GM23248 (cell line): ENCODE results near the gene DIP2C. TPM values are rescaled to one million over a fixed set of nuclear protein-coding genes. Genes with fewer than 3 reads are reported as not detected.

Experiments used
- DNase-seq: peaks from one replicate; pipeline ENCODE4 v3.0.0-alpha.2; 2015
- H2AFZ ChIP-seq: fragments of 200-600 bp; sonication (generic); 2 replicates; pipeline ENCODE4 v1.6.1; 2016; ENCODE audit warnings: antibody characterized with exemption
- H3F3A ChIP-seq: fragments of 200-600 bp; sonication (generic); 2 replicates; pipeline ENCODE4 v1.6.1; 2016; ENCODE audit warnings: mild to moderate bottlenecking, antibody characterized with exemption, mixed run types; ENCODE audit not compliant: insufficient read depth
- H3K27ac ChIP-seq: fragments of 200-600 bp; sonication (generic); 2 replicates; pipeline ENCODE4 v1.5.1; 2016; ENCODE audit warnings: mild to moderate bottlenecking
- H3K27me3 ChIP-seq: fragments of 200-600 bp; sonication (generic); replicated peaks from 2 replicates; pipeline ENCODE4 v1.6.1; 2016; ENCODE audit warnings: mild to moderate bottlenecking; ENCODE audit not compliant: insufficient read depth
- H3K36me3 ChIP-seq: fragments of 200-600 bp; sonication (generic); 2 replicates; pipeline ENCODE4 v1.6.1; 2016; ENCODE audit warnings: low read depth, mild to moderate bottlenecking
- H3K4me1 ChIP-seq: fragments of 200-600 bp; sonication (generic); 2 replicates; pipeline ENCODE4 v1.6.1; 2016; ENCODE audit warnings: mild to moderate bottlenecking; ENCODE audit not compliant: insufficient read depth
- H3K4me2 ChIP-seq: fragments of 200-600 bp; sonication (generic); one replicate; pipeline ENCODE4 v1.6.1; 2016; ENCODE audit warnings: mild to moderate bottlenecking; ENCODE audit not compliant: unreplicated experiment
- H3K4me3 ChIP-seq: fragments of 200-600 bp; sonication (generic); 2 replicates; pipeline ENCODE4 v1.5.1; 2016; ENCODE audit warnings: mild to moderate bottlenecking
- H3K79me2 ChIP-seq: fragments of 200-600 bp; sonication (generic); 2 replicates; pipeline ENCODE4 v1.6.1; 2016; ENCODE audit warnings: mild to moderate bottlenecking; ENCODE audit not compliant: insufficient read depth
- H3K9ac ChIP-seq: fragments of 200-600 bp; sonication (generic); 2 replicates; pipeline ENCODE4 v1.6.1; 2016; ENCODE audit warnings: mild to moderate bottlenecking
- H3K9me2 ChIP-seq: fragments of 200-600 bp; sonication (generic); 2 replicates; pipeline ENCODE4 v1.6.1; 2016; ENCODE audit warnings: mixed run types, mild to moderate bottlenecking, moderate library complexity; ENCODE audit not compliant: insufficient read depth
- H3K9me3 ChIP-seq: fragments of 200-600 bp; sonication (generic); one replicate; pipeline ENCODE4 v1.6.1; 2017; ENCODE audit warnings: low read depth
- H4K20me1 ChIP-seq: fragments of 200-600 bp; sonication (generic); 2 replicates; pipeline ENCODE4 v1.6.0; 2016; ENCODE audit not compliant: insufficient read depth
- EZH2 ChIP-seq: fragments of 200-600 bp; sonication (generic); IDR thresholded peaks from 2 replicates; pipeline ENCODE4 v1.6.1; 2018; ENCODE audit warnings: antibody characterized with exemption, mild to moderate bottlenecking; ENCODE audit not compliant: insufficient read depth, poor library complexity, severe bottlenecking
- EZH2phosphoT487 ChIP-seq: fragments of 200-600 bp; sonication (generic); IDR thresholded peaks from 2 replicates; pipeline ENCODE4 v1.6.1; 2018; ENCODE audit warnings: antibody characterized with exemption, moderate library complexity, mild to moderate bottlenecking, low read depth; ENCODE audit not compliant: insufficient read depth
- WGBS, 2 experiments: methylation state at CpG; one replicate each; pipeline ENCODE4 v1.1.6; 2015 to 2017; ENCODE audit warnings: low lambda C conversion rate in 2 of 2, low coverage in 1 of 2; ENCODE audit errors: missing lambda C conversion rate in 2 of 2; 5-methylcytosine and 5-hydroxymethylcytosine counted together
- in situ Hi-C: fragments of 300-500 bp; cut with MboI; formaldehyde crosslinking; loops from 2 replicates; pipeline ENCODE4 v1.15.0; 2020
- polyA plus RNA-seq: library from polyadenylated mRNA; unstranded; fragments of >200 nt; fragmentation: Nextera tagmentation; extraction: Ambion mirVana; gene quantifications from 2 replicates; pipeline ENCODE4 v1.2.1, GENCODE V29; 2016
- total RNA-seq: library from RNA; depleted of rRNA; stranded (reverse); fragments of >200 nt; shearing (Covaris generic); gene quantifications from 2 replicates; pipeline ENCODE4 v1.2.3, GENCODE V29; 2014

Gene DIP2C
- total and polyA plus RNA-seq, 2 experiments from 2014 or later: 12.0 to 13.1 TPM

GRCh38 chr10:617471-617870, 72.0 kb downstream of the DIP2C start:
- no peak overlapping the region for H3K4me2 ChIP-seq
- no peaks in the 10 kb centered on the region for H3K9me2 ChIP-seq
- no peak for TF ChIP-seq EZH2phosphoT487
- TF ChIP-seq EZH2: no peak
- peaks cover 94% of the 10 kb centered on the region for H3K79me2 ChIP-seq
- no peak for DNase-seq
- no peak overlapping the region for H2AFZ ChIP-seq
- H4K20me1 ChIP-seq: no peaks in the 10 kb centered on the region
- 90 to 91% methylated on average over 7 to 10 of the region's 10 CpGs for WGBS, 2 experiments
- no peaks in the 10 kb centered on the region for H3K27me3 ChIP-seq
- no peak overlapping the region for H3K4me3 ChIP-seq
- no peak overlapping the region for H3K9ac ChIP-seq
- H3K9me3 ChIP-seq: no peaks in the 10 kb centered on the region
- in situ Hi-C loops: no loop called here
- peaks cover 8% of the 10 kb centered on the region; the same call in 1 of the 2 replicates for H3F3A ChIP-seq
- no peak overlapping the region for H3K27ac ChIP-seq
- no peaks in the 10 kb centered on the region for H3K36me3 ChIP-seq
- peaks cover 21% of the 10 kb centered on the region for H3K4me1 ChIP-seq

GRCh38 chr10:615583-616152, 73.8 kb downstream of the DIP2C start:
- 37 to 40% methylated on average over 13 of the region's 13 CpGs for WGBS, 2 experiments
- peak overlapping the region; percentile 70 for H3K27ac ChIP-seq
- H3K79me2 ChIP-seq: peaks cover 94% of the 10 kb centered on the region
- no peak overlapping the region for H2AFZ ChIP-seq
- H3K4me3 ChIP-seq: peak overlapping the region; percentile 23
- peak overlapping the region; percentile 60 for H3K4me2 ChIP-seq
- H4K20me1 ChIP-seq: no peaks in the 10 kb centered on the region
- no peaks in the 10 kb centered on the region for H3K36me3 ChIP-seq
- H3K27me3 ChIP-seq: no peaks in the 10 kb centered on the region
- TF ChIP-seq EZH2 (no peak), EZH2phosphoT487 (no peak)
- DNase-seq: peak; percentile 96
- H3K9me2 ChIP-seq: no peaks in the 10 kb centered on the region
- peaks cover 16% of the 10 kb centered on the region for H3F3A ChIP-seq
- no peaks in the 10 kb centered on the region for H3K9me3 ChIP-seq
- peaks cover 31% of the 10 kb centered on the region for H3K4me1 ChIP-seq
- H3K9ac ChIP-seq: peak overlapping the region; percentile 68
- in situ Hi-C loops: no loop called here

- no peaks in the 10 kb centered on the region for H3K9me3 ChIP-seq
- no peak for TF ChIP-seq EZH2
- no peak for TF ChIP-seq EZH2phosphoT487
- H3K9ac ChIP-seq: peak overlapping the region; percentile 1; the same call in 1 of the 2 replicates
- H3K27me3 ChIP-seq: no peaks in the 10 kb centered on the region
- H3K79me2 ChIP-seq: peaks cover 87% of the 10 kb centered on the region
- H3K36me3 ChIP-seq: no peaks in the 10 kb centered on the region
- peak overlapping the region; percentile 17 for H3K4me2 ChIP-seq
- no peak overlapping the region for H2AFZ ChIP-seq
- H3K27ac ChIP-seq: peak overlapping the region; percentile 70; the same call in 1 of the 2 replicates
- peaks cover 23% of the 10 kb centered on the region for H3F3A ChIP-seq
- 50 to 55% methylated on average over 22 to 23 of the region's 23 CpGs for WGBS, 2 experiments
- peak; percentile 32 for DNase-seq
- H4K20me1 ChIP-seq: no peaks in the 10 kb centered on the region
- peaks cover 38% of the 10 kb centered on the region for H3K4me1 ChIP-seq
- H3K9me2 ChIP-seq: no peaks in the 10 kb centered on the region
- H3K4me3 ChIP-seq: no peak overlapping the region
- in situ Hi-C loops: no loop called here
These were observed 74.5 kb downstream of the DIP2C start for GRCh38 chr10:614790-615582.

- no peak overlapping the region for H3K4me2 ChIP-seq
- in situ Hi-C loops: no loop called here
These were observed 75.2 kb downstream of the DIP2C start for GRCh38 chr10:614139-614711.

More at GRCh38 chr10:614139-614711, 75.2 kb downstream of the DIP2C start:
- Histone ChIP-seq H3K36me3 (no peaks in the 10 kb centered on the region), H3K27me3 (no peaks in the 10 kb centered on the region), H3K9me3 (no peaks in the 10 kb centered on the region), H3K9me2 (no peaks in the 10 kb centered on the region), H3K79me2 (peaks cover 80% of the 10 kb centered on the region), H2AFZ (no peak overlapping the region), H4K20me1 (no peaks in the 10 kb centered on the region), H3K4me1 (peaks cover 41% of the 10 kb centered on the region), H3K9ac (no peak overlapping the region), H3F3A (peaks cover 30% of the 10 kb centered on the region), H3K27ac (no peak overlapping the region), H3K4me3 (no peak overlapping the region)
- no peak for DNase-seq
- TF ChIP-seq EZH2 (no peak), EZH2phosphoT487 (no peak)
- WGBS, 2 experiments: 92 to 93% methylated on average over 14 to 15 of the region's 15 CpGs
